Measurements from ENCODE around the gene SCYGR2.

The SCYGR2 gene

DNA sequence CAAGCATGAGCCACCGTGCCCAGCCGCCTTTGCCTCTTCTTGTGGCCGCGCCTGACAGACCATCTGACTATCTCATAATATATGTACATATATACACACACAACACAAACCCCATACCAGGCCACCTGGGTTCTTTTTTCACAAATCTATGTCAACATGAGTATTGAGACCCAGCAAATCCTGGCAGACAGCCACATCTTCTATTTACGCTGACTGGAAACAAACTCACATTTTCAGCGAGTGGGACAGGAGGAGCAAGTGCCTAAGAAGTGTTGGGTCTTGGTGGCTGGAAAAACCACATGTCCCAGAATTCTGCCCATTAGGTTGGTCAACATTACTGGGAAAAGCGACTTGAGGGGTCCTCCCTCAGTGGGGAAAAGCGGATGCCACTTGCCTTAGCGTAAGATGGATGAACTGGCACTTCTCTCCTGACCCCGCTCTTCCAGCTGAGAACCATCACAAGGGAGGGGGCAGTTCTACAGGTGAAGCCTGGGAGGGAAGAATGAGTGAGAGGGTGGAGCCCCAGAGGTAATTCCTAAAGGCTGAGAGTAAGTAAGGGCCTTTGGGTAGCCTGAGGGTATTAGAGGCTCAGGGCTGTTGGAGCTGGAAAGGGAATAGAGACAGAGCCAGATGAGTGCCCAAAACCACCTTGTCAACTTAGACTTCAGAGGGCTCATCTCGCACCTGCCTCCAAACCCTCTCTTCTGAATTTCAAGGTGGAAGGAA lies 14.0 kb downstream of the SCYGR2 start:
- H3K4me3 ChIP-seq (ENCODE audit: low read depth, low read length): no peak overlapping the region

DNA sequence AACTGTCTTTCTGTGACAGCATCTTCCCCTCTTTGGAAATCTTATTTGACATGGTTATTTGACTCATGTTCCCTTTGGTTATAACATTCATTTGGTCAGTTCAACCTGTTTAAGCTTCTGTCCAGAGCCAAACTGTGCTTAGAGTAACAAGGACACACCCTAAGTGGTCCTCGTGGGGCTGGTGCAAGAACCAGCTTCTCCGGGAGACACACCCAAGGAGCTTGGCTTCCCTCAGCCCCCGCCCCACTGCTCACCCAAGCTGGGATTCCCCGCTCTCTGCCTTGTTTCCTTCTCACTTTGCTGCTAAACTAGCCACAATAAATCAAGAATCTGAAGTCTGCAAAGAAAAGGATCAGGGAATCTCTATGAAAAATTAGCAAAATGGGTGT lies 14.6 kb downstream of the SCYGR2 start:
- H3K4me3 ChIP-seq (ENCODE audit: low read depth, low read length): no peak overlapping the region

DNA sequence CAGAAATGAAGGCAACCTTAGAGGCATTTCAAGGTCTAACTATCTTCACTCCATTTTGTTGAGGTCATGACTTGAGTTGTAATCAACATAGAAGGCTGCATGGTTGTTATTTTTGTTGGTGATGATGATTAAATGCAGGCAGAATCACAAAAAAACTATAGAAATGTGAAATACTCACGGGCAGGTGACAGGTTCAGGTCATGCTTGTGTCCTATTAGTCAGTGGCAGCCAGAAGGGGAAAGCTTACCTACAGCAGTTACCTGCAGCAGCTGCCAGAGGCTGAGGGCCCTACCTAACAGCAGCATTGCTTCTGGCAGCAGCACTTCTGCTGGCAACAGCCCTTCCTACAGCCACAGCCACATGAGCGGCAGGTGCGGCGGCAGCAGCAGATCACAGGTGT lies 15.6 kb downstream of the SCYGR2 start:
- no peak overlapping the region for H3K4me3 ChIP-seq (ENCODE audit: low read depth, low read length)

DNA sequence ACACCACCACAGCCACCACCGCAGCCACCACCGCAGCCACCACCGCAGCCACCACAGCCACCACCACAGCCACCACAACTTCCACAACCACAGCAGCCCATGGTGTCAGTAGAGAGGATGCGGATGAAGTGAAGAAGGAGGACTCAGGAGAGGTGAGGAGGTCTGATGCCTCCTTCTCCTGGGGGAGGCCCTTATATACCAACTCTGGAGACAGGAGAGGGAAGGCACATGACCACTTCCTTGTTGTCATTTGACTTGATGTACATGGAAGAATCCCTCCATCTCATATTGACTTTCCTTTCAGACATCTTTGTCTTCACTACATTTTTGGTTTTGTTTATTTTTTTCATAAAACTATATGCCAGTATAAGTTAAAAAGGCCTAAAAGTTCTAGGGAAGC lies 16.0 kb downstream of the SCYGR2 start, which contains the start of gene SCYGR3:
Gene SCYGR3 (minus strand): TSS at position 101 of the 400 bp plus-strand sequence. CDS start 0 bp downstream, at position 101.
- H3K4me3 ChIP-seq (ENCODE audit: low read depth, low read length): no peak within 1 kb of the TSS

DNA sequence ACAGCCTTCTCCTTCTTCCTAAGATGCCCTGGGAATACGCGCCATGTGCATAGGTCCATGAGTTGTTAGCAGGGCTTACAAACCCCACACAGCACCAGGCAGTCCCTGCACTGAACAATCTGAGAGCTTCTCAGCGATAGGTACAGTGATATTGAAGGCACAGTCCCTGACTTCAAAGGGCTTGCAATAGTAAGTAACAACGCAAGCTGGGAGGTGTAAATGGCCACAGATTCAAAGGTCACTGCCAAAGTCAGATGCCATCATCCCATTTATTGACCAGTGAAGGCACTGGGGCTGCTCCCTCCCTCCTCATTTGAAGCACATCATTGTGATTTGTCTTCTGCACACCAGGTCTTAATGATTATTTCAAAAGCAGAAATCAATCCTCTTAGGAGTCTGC lies 16.5 kb downstream of the SCYGR2 start:
- no peak overlapping the region for H3K4me3 ChIP-seq (ENCODE audit: low read depth, low read length)

DNA sequence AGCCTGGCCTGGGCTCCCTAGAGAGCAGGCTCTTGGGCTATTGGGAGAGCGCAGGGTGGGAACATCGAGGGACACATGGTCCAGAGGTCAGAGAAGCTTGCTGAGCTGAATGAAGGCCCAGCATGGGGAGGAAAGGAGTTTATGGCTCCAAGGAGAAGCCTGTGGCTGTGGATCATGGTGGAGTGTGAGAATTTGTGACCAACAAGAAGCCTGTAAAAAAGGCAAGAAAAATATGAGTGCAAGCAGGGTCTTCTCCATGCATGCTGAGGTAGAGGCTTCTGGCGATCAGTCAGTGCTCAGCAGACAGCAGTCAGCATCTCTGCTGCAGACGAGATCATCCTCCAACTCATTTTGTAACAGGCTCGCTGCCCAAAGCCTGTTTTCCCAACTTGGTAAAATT lies 17.2 kb downstream of the SCYGR2 start:
- no peak overlapping the region for H3K4me3 ChIP-seq (ENCODE audit: low read depth, low read length)

DNA sequence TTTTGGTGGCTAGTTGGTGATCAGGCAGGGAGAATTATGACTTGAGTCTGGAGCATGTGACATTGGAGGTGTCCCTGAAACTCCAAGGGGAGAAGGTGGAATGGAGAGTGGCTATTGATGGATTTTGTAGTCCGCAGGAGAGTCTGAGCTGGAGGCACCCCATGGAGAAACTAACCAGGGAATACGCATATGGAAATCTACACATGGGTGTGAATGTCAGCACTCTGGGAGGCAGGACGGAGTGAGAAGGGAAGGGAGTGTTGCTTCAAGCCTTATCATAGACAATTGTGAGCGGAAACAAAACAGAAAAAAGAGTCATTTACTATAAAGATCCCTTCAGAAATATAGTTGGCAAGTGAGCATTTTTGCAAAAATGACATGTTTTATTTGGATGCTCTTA lies 17.9 kb downstream of the SCYGR2 start:
- H3K4me3 ChIP-seq (ENCODE audit: low read depth, low read length): no peak overlapping the region

DNA sequence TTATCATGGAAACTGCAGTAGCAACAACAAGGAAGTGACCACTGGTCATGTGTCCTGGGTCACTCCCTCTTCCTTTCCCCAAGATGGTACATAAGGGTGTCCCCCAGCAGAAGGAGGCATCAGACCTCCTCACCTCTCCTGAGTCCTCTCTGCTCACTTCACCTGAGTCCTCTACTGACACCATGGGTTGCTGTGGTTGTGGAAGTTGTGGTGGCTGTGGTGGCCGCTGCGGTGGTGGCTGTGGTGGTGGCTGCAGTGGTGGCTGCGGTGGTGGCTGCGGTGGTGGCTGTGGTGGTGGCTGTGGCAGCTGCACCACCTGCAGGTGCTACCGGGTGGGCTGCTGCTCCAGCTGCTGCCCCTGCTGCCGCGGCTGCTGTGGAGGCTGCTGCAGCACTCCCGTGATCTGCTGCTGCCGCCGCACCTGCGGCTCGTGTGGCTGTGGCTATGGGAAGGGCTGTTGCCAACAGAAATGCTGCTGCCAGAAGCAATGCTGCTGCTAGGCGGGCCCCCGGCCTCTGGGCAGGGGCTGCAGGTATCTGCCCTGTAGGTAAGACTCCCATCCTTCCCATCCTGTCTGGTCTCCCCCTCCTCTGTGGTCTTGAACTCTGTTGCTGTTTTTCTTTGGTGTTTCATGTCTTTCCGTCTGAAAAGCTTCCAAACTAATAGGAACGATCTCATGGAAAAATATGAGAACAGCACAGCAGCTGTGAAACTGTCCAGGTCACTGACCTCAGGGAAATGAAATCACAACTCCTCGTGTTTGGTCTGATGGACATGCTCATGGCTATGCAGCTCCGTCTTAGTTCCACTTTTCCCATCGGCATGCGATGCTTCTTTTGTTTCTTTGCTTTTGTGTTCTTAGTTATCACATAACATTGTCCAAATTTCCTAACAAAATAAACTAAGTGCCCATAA lies 18.9 kb downstream of the SCYGR2 start, which contains the start of gene SCYGR4:
Gene SCYGR4 (plus strand): TSS at position 183 of the 915 bp plus-strand sequence. CDS start 0 bp downstream, at position 183.
- no peak within 1 kb of the TSS for H3K4me3 ChIP-seq (ENCODE audit: low read depth, low read length)

DNA sequence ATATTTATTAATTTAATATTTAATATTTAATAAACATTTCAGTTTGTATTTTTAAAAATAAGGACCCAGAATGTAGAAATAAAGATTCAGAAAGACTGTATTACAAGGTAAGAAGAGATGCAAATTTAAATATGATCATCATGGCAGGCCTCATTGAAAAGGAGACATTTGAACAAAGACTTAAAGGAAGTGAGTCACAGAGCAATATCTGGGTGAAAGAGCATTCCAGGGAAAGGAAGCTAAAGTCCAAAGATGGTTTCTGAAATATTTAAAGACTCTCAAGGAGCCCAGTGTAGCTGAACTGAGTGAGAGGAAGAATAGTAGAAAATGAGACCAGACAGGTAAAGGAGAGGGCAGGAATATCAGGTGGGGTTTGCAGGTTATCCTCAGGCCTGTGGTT lies 24.5 kb downstream of the SCYGR2 start:
- H3K4me3 ChIP-seq (ENCODE audit: low read depth, low read length): no peak overlapping the region

DNA sequence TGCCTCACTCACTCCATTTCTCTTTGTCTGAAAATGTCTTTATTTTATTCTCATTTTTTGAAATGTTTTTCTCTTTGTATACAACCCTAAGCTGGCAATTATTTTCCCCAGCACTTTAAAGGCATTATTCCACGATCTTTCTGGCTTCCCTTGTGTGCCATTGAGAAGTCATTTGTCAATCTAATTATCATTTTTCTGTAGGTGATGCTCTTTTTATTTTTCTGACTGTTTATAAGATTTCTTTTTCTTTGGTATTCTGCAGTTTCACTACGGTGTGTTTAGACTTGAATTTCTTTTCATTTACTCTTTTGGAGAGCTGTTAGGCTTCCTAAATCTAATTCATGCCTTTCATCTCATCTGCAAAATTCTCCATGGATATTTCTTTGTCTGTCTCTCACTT lies 26.7 kb downstream of the SCYGR2 start:
- no peak overlapping the region for H3K4me3 ChIP-seq (ENCODE audit: low read depth, low read length)

DNA sequence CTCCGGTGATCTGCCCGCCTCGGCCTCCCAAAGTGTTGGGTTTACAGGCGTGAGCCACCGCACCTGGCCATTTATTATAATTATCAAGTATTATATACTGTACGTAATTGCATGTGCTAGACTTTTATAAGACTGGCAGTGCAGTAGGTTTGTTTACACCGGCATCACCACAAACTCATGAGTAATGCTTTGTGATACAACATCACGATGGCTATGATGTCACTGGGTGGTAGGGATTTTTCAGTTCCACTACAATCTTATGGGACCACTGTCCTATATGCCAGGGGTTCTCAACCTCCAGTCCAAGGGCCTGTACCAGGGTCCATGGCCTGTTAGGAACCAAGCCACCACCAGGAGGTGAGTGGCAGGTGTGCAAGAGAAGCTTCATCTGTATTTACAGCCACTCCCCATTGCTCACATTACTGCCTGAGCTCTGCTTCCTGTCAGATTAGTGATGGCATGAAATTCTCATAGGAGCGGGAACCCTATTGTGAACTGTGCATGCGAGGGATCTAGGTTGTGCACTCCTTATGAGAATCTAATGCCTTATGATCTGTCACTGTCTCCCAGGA lies 28.0 kb downstream of the SCYGR2 start:
- H3K4me3 ChIP-seq (ENCODE audit: low read depth, low read length): no peak overlapping the region

DNA sequence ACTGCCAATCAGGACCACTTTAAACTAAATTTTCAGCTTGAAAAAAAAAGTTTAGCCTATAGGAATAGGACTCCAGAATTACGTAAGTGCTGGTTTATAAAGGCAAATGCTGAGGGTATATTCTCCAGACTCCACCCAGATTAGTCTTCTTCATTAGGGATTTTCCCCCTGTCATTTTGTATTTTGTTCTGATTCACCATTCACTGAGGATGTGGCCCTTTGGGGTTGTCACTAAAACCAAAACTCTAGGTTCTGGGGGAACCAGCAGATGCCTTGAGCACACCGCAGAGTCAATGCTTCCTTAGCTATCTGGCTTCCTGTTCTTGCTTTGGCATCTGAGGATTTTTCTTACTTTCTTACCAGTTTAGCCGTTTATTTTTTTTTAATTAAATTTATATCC lies 29.1 kb downstream of the SCYGR2 start:
- H3K4me3 ChIP-seq (ENCODE audit: low read depth, low read length): no peak overlapping the region

DNA sequence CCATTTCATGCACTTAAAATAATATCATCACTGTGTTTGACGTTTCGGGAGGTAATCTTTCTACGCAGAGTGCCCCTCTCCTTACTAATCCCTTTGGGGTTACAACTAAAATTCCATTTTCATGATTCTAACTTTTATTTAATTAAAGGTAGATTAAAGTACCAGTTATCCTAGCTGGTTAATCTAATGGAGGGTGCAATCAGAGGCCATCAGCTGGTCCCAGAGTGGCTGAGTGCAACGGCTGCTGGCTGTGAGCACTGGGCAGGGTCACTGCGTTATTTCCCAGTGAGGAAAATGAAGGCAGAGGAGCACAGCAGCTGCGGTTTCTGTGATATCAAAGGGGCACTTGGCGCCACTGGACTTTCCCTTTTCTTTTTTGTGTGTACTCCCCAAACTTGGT lies 30.7 kb downstream of the SCYGR2 start:
- no peak overlapping the region for H3K4me3 ChIP-seq (ENCODE audit: low read depth, low read length)

DNA sequence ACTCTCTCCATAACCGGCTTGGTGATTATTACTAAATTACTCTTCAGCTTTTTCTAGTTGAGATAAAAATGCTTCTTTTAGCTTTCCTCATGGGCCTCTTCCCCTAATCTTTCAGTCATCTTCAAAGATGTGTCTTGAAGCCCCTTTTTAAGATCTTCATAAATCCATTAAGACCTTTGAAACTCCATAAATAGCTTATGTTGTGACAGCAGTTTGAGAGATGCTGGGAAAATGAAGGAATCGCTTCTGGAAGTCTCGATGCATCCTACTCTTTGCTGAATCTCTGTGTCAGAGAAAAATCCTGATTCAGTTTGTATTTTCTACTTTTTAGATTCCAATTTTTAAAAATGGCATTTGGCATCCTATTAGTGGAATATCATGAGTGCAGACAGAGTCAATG lies 31.6 kb downstream of the SCYGR2 start:
- no peak overlapping the region for H3K4me3 ChIP-seq (ENCODE audit: low read depth, low read length)

DNA sequence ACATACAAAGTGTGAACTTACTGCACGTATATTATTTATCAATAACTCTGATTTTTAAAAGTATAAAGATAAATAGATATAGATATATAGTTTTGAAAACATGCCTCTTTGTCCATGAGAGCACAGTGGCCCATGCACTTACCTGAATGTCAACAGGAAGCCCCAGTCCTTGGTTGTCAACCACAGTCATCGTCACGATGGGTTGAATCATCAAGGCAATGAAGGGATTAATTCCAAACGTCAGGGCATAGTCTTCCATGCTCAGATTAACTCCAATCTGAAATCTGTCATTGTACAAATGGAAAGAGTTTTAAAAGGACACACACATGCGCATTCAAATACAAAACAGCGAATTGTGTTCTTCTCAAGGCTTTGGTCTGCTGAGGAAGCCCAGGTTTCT lies 34.1 kb downstream of the SCYGR2 start:
- no peak overlapping the region for H3K4me3 ChIP-seq (ENCODE audit: low read depth, low read length)

DNA sequence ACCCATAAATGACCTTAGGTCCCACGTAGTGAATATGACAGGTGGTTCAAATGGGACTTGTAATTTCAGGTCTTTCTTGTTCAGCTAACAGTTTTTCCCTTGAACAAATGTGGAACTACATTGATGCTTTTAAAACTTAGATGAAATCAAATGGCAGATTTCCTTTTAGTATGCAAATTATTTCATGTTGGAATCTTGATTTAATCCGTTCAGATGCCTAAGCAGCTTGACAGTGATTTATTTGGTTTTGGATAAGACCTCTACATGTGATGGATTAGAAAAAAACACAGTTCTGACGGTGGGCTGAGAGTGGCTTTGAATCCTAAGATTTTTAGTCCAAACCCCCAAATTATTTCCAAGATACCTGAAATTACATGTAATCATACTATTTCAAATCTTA lies 35.5 kb downstream of the SCYGR2 start:
- H3K4me3 ChIP-seq (ENCODE audit: low read depth, low read length): no peak overlapping the region

DNA sequence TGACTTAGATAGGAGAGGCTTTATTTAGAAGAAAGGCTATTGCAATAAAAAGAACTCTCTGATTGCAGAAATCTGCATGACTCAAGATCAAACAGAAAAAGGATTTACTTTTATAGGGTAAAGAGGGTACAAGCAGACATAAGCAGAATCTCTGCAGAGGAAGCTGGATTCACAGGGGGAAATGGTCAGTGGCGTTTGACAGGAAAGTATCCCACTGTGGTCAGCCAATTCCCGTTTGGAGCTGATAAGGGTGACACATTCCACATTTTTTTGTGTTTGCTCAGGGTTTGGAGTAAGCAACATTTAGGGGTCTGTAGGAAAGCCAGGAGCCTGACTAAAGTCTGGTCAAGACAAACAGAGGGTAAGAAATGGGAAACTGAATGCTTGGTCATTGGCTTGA lies 44.0 kb downstream of the SCYGR2 start:
- no peak overlapping the region for H3K4me3 ChIP-seq (ENCODE audit: low read depth, low read length)

DNA sequence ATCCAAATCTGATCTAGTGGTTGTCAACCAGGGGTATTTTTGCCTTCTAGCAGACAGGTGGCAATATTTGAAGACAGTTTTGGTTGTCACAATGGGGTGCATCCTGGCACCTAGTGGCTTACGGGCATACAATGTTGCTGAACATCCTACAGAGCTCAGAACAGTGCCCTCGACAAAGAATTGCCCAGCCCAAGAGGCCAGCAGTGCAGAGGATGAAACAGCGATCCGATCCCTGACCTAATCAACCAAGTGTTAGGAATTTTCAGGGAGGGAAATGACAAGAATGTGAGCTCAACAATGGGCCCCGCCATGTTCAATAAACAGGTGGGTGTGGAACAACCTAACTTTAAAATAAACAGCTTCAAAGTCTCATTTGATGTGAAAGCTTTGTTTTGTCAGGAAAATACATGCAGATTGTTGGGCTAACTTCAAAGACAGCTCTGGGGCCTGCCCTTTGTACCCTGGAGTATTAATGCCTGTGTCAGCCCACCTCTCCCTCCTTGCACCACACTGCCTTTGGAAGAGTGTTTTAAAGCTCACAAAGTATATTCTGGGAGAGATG lies 45.4 kb downstream of the SCYGR2 start:
- no peak overlapping the region for H3K4me3 ChIP-seq (ENCODE audit: low read depth, low read length)
